Activated CD4-positive, alpha-beta T cell treated with anti-CD3 and anti-CD28 coated beads, Interleukin-2, amount 10 ng/mL, durations not matched to agents 24 days and 14 days (primary cell): ENCODE data around the gene IVNS1ABP. TPM values are rescaled to one million over a fixed set of nuclear protein-coding genes. Genes with fewer than 3 reads are reported as not detected.
A peak's percentile ranks its signal among the peaks of the same experiment; 100 is the strongest.
"Not testable (repeated sequence)": the region's sequence is repeated elsewhere in the genome, so short reads cannot be mapped to it uniquely, and the experiment has no call there.

ENCODE experiments used
- DNase-seq: peaks from one replicate; pipeline ENCODE4 v3.0.0; 2022
- H3K27ac Mint-ChIP-seq: one replicate; pipeline ENCODE4 v1.8.0; 2022; ENCODE audit warnings: mild to moderate bottlenecking, mixed read lengths
- H3K27me3 Mint-ChIP-seq: one replicate; pipeline ENCODE4 v1.8.0; 2022; ENCODE audit warnings: mixed read lengths
- H3K36me3 Mint-ChIP-seq: one replicate; pipeline ENCODE4 v1.8.0; 2022; ENCODE audit warnings: low read depth, mild to moderate bottlenecking, mixed read lengths
- H3K4me1 Mint-ChIP-seq: one replicate; pipeline ENCODE4 v1.8.0; 2021; ENCODE audit warnings: mixed read lengths
- H3K4me3 Mint-ChIP-seq: one replicate; pipeline ENCODE4 v1.8.0; 2022; ENCODE audit warnings: mild to moderate bottlenecking, moderate library complexity, mixed read lengths
- H3K9me3 Mint-ChIP-seq: one replicate; pipeline ENCODE4 v1.8.0; 2021; ENCODE audit warnings: mixed read lengths
- intact Hi-C: fragments of 100-400 bp; cut with micrococcal nuclease; formaldehyde crosslinking; loops from one replicate; pipeline ENCODE4 v1.15.1; 2023
- total RNA-seq: library from RNA; stranded (reverse); gene quantifications from 2 replicates; pipeline ENCODE4 v1.2.3, GENCODE V29; 2022

The IVNS1ABP gene
- total RNA-seq, 1 donor from 2014 or later = 187 TPM

GRCh38 chr1:185345913-185346720, 29.1 kb upstream of the IVNS1ABP start:
- intact Hi-C loops = no loop called here
- peak; percentile 58 for DNase-seq
- Mint-ChIP-seq H3K27me3 (no peaks in the 10 kb centered on the region), H3K27ac (peak overlapping the region; percentile 47), H3K4me3 (no peak overlapping the region), H3K4me1 (peaks cover 23% of the 10 kb centered on the region), H3K9me3 (peaks cover 8% of the 10 kb centered on the region), H3K36me3 (peaks cover 5% of the 10 kb centered on the region)

- intact Hi-C loops = no loop called here
- Mint-ChIP-seq H3K9me3 (peaks cover 8% of the 10 kb centered on the region), H3K36me3 (peaks cover 3% of the 10 kb centered on the region), H3K4me1 (peaks cover 42% of the 10 kb centered on the region), H3K27ac (no peak overlapping the region), H3K27me3 (no peaks in the 10 kb centered on the region), H3K4me3 (no peak overlapping the region)
- no peak for DNase-seq
Measured at GRCh38 chr1:185343306-185343705, 26.3 kb upstream of the IVNS1ABP start.

DNA sequence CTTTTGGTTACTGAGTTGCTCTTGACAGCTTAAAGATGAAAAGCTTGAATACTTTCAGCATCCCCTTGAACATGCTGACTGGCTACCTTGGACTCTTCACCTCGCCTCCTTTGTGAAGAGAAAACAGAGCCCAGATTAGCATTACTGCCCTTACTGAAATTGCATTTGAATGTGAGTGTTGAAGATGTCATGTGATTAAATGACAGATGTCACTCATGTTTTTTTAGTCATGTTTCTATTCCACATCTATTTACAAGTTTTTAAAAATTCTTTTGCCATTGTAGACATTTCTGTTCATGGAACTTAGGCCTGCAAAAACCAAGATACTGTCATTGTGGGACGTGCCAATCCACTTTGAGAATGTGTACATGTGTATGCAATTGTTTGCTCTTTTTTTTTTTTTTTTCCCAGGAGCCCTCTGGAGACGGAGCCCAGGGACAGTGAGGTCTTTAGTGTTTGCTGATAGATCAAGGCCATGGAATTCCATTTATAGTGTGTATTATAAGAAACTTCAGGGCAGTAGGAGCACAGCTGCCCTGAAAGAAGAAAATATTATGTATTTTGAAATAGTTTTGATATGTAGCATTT, 25.7 kb upstream of the IVNS1ABP start:
- no peaks in the 10 kb centered on the region for H3K27me3 Mint-ChIP-seq
- no peak overlapping the region for H3K27ac Mint-ChIP-seq
- intact Hi-C loops = no loop called here
- DNase-seq = no peak
- H3K4me1 Mint-ChIP-seq = peaks cover 44% of the 10 kb centered on the region
- peaks cover 3% of the 10 kb centered on the region for H3K36me3 Mint-ChIP-seq
- H3K4me3 Mint-ChIP-seq = no peak overlapping the region
- H3K9me3 Mint-ChIP-seq = peaks cover 8% of the 10 kb centered on the region

GRCh38 chr1:185342017-185342416, 25.0 kb upstream of the IVNS1ABP start:
- Mint-ChIP-seq H3K27ac (no peak overlapping the region), H3K9me3 (peaks cover 8% of the 10 kb centered on the region), H3K4me1 (peaks cover 47% of the 10 kb centered on the region), H3K4me3 (no peak overlapping the region), H3K27me3 (no peaks in the 10 kb centered on the region), H3K36me3 (peaks cover 5% of the 10 kb centered on the region)
- no peak for DNase-seq
- intact Hi-C loops = no loop called here

- DNase-seq = no peak
- intact Hi-C loops = no loop called here
- H3K4me3 Mint-ChIP-seq = no peak overlapping the region
- H3K27me3 Mint-ChIP-seq = no peaks in the 10 kb centered on the region
- H3K27ac Mint-ChIP-seq = no peak overlapping the region
- peaks cover 8% of the 10 kb centered on the region for H3K9me3 Mint-ChIP-seq
- peaks cover 7% of the 10 kb centered on the region for H3K36me3 Mint-ChIP-seq
- H3K4me1 Mint-ChIP-seq = peaks cover 47% of the 10 kb centered on the region
Measured at GRCh38 chr1:185341196-185341781, 24.2 kb upstream of the IVNS1ABP start.

- H3K27ac Mint-ChIP-seq = peak overlapping the region; percentile 70
- peaks cover 14% of the 10 kb centered on the region for H3K9me3 Mint-ChIP-seq
- peaks cover 8% of the 10 kb centered on the region for H3K36me3 Mint-ChIP-seq
- intact Hi-C loops = loop anchor here (1.0 to 5.0 kb wide), 5 partner anchors 20 to 223 kb away; no protein-coding TSS in a partner anchor
- peaks cover 2% of the 10 kb centered on the region for H3K27me3 Mint-ChIP-seq
- H3K4me1 Mint-ChIP-seq = peaks cover 40% of the 10 kb centered on the region
- DNase-seq = peak; percentile 90
- peak overlapping the region; percentile 57 for H3K4me3 Mint-ChIP-seq
Measured at GRCh38 chr1:185338719-185339622, 21.9 kb upstream of the IVNS1ABP start.

- intact Hi-C loops = loop anchor here (5.0 kb wide), 3 partner anchors 40 to 225 kb away; no protein-coding TSS in a partner anchor
Measured at GRCh38 chr1:185337246-185337645, 20.2 kb upstream of the IVNS1ABP start.

GRCh38 chr1:185334182-185334581, 17.1 kb upstream of the IVNS1ABP start:
- Mint-ChIP-seq H3K36me3 (peaks cover 9% of the 10 kb centered on the region), H3K4me1 (peaks cover 25% of the 10 kb centered on the region), H3K9me3 (peaks cover 9% of the 10 kb centered on the region), H3K27ac (no peak overlapping the region), H3K4me3 (no peak overlapping the region), H3K27me3 (peaks cover 2% of the 10 kb centered on the region)
- DNase-seq = no peak
- intact Hi-C loops = no loop called here

More at GRCh38 chr1:185337246-185337645, 20.2 kb upstream of the IVNS1ABP start:
- H3K36me3 Mint-ChIP-seq = peaks cover 8% of the 10 kb centered on the region
- no peak overlapping the region for H3K4me3 Mint-ChIP-seq
- DNase-seq = no peak
- H3K27me3 Mint-ChIP-seq = peaks cover 2% of the 10 kb centered on the region
- H3K9me3 Mint-ChIP-seq = peaks cover 14% of the 10 kb centered on the region
- H3K27ac Mint-ChIP-seq = no peak overlapping the region
- H3K4me1 Mint-ChIP-seq = peaks cover 40% of the 10 kb centered on the region

GRCh38 chr1:185328255-185328654, 11.2 kb upstream of the IVNS1ABP start:
- Mint-ChIP-seq H3K4me3 (no peak overlapping the region), H3K27ac (no peak overlapping the region), H3K4me1 (peaks cover 7% of the 10 kb centered on the region), H3K27me3 (no peaks in the 10 kb centered on the region), H3K9me3 (peaks cover 14% of the 10 kb centered on the region), H3K36me3 (peaks cover 12% of the 10 kb centered on the region)
- intact Hi-C loops = no loop called here
- DNase-seq = no peak

GRCh38 chr1:185325413-185325812, 8.4 kb upstream of the IVNS1ABP start:
- DNase-seq = no peak
- H3K27me3 Mint-ChIP-seq = no peaks in the 10 kb centered on the region

DNA sequence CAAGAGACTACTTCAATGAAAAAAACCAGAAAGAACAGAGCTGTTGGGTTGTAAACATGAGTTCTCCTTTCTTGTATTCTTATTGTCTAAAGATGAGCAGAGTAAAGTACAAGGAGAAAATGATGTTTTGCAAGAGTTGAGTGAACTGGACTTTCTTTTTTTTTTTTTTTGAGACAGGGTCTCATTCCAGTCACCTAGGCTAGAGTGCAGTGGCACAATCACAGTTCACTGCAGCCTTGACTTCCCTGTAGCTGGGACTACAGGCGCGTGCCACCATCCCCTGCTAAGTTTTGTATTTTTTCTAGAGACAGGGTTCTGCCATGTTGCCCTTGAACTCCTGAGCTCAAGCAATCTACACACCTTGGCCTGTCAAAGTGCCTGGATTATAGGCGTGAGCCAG, 7.1 kb upstream of the IVNS1ABP start:
- no peak for DNase-seq
- intact Hi-C loops = no loop called here
- peaks cover 22% of the 10 kb centered on the region for H3K36me3 Mint-ChIP-seq
- peaks cover 8% of the 10 kb centered on the region for H3K4me1 Mint-ChIP-seq
- peaks cover 23% of the 10 kb centered on the region for H3K9me3 Mint-ChIP-seq
- H3K27ac Mint-ChIP-seq = no peak overlapping the region
- no peaks in the 10 kb centered on the region for H3K27me3 Mint-ChIP-seq
- H3K4me3 Mint-ChIP-seq = no peak overlapping the region

More at GRCh38 chr1:185325413-185325812, 8.4 kb upstream of the IVNS1ABP start:
- Mint-ChIP-seq H3K9me3 (peaks cover 23% of the 10 kb centered on the region), H3K36me3 (peaks cover 20% of the 10 kb centered on the region), H3K27ac (no peak overlapping the region), H3K4me1 (peaks cover 6% of the 10 kb centered on the region), H3K4me3 (no peak overlapping the region)
- intact Hi-C loops = no loop called here

DNA sequence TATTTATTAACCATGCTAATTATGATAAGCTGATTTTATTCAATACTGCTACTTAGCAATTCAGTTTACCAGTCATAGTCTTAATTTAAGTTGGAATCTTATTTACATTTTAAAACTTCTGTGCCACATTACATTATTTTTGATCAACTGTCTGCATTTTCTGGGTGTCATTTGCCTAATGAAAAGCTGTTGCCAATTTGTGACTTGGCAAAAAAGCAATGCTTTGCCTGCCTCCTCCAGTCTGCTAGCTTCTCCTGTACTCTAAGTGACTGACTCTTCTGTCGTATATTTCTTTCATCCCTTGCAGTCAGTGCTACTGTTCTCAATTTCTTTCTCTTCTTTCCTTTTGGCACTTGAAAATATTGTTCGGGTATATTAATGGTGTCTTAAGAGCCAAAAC, 5.6 kb upstream of the IVNS1ABP start:
- Mint-ChIP-seq H3K9me3 (peaks cover 16% of the 10 kb centered on the region), H3K27ac (no peak overlapping the region), H3K4me3 (no peak overlapping the region), H3K27me3 (no peaks in the 10 kb centered on the region), H3K4me1 (peaks cover 16% of the 10 kb centered on the region), H3K36me3 (peaks cover 20% of the 10 kb centered on the region)
- intact Hi-C loops = no loop called here
- DNase-seq = no peak

DNA sequence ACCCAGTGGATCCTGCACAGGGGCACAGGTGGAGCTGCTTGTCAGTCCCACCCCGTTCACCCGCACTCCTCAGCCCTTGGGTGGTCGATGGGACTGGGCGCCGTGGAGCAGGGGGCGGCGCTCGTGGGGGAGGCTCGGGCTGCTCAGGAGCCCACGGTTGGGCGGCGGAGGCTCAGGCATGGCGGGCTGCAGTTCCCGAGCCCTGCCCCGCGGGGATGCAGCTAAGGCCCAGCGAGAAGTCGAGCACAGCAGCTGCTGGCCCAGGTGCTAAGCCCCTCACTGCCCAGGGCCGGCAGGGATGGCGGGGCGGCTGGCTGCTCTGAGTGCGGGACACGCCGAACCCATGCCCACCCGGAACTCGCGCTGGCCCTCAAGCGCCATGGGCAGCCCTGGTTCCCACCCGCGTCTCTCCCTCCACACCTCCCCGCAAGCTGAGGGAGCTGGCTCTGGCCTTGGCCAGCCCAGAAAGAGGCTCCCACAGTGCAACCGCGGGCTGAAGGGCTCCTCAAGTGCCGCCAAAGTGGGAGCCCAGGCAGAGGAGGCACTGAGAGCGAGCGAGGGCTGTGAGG, 4.7 kb upstream of the IVNS1ABP start:
- H3K9me3 Mint-ChIP-seq = peaks cover 12% of the 10 kb centered on the region
- H3K27ac Mint-ChIP-seq, H3K4me3 Mint-ChIP-seq, H3K27me3 Mint-ChIP-seq, intact Hi-C loops, DNase-seq: not testable (repeated sequence)
- peaks cover 17% of the 10 kb centered on the region for H3K36me3 Mint-ChIP-seq
- peaks cover 19% of the 10 kb centered on the region for H3K4me1 Mint-ChIP-seq
